GM18951 (cell line): ENCODE measurements around the gene CDKN2B.

Experiments used
- POLR2A ChIP-seq: IDR thresholded peaks from 4 replicates; pipeline ENCODE4 v1.6.1; 2011; ENCODE audit warnings: mild to moderate bottlenecking; ENCODE audit not compliant: insufficient read length, insufficient read depth; ENCODE audit errors: extremely low read depth
- in situ Hi-C: fragments of 300-500 bp; cut with MboI; formaldehyde crosslinking; loops from one replicate; pipeline ENCODE4 v1.12.0; 2022; ENCODE audit warnings: low sequenced_read_pairs, mixed read lengths, inconsistent platforms; ENCODE audit not compliant: unreplicated experiment

The CDKN2B gene

GRCh38 chr9:21995006-21995665 is 14.0 kb downstream of the CDKN2B start:
- in situ Hi-C loops = no loop called here
- peak; percentile 65 for TF ChIP-seq POLR2A

GRCh38 chr9:21994556-21995005 is 14.5 kb downstream of the CDKN2B start, which contains the start of gene CDKN2B-AS1:
Gene CDKN2B-AS1 (plus strand): TSS chr9:21994791.
- TF ChIP-seq POLR2A = no peak
- in situ Hi-C loops = no loop called here

- in situ Hi-C loops = no loop called here
- TF ChIP-seq POLR2A = peak; percentile 63
These were observed 15.1 kb downstream of the CDKN2B start, which contains the start of gene CDKN2A for GRCh38 chr9:21993893-21994555. Gene CDKN2A (minus strand): TSS chr9:21994392.

- in situ Hi-C loops = no loop called here
- TF ChIP-seq POLR2A = no peak
These were observed 16.1 kb downstream of the CDKN2B start for GRCh38 chr9:21993007-21993406.

GRCh38 chr9:21991072-21991959 is 17.8 kb downstream of the CDKN2B start:
- TF ChIP-seq POLR2A = no peak
- in situ Hi-C loops = no loop called here

GRCh38 chr9:21989440-21990189 is 19.5 kb downstream of the CDKN2B start:
- TF ChIP-seq POLR2A = no peak
- in situ Hi-C loops = no loop called here

GRCh38 chr9:21988056-21988990 is 20.8 kb downstream of the CDKN2B start:
- in situ Hi-C loops = no loop called here
- no peak for TF ChIP-seq POLR2A

GRCh38 chr9:21985964-21986667 is 23.0 kb downstream of the CDKN2B start:
- in situ Hi-C loops = no loop called here
- TF ChIP-seq POLR2A = no peak

- TF ChIP-seq POLR2A = no peak
- in situ Hi-C loops = no loop called here
These were observed 25.0 kb downstream of the CDKN2B start for GRCh38 chr9:21984101-21984500.

GRCh38 chr9:21983561-21983935 is 25.6 kb downstream of the CDKN2B start:
- in situ Hi-C loops = no loop called here
- TF ChIP-seq POLR2A = no peak

- in situ Hi-C loops = no loop called here
- no peak for TF ChIP-seq POLR2A
These were observed 26.1 kb downstream of the CDKN2B start for GRCh38 chr9:21982861-21983560.
